ENCODE measurements around the gene SMIM13.

DNA sequence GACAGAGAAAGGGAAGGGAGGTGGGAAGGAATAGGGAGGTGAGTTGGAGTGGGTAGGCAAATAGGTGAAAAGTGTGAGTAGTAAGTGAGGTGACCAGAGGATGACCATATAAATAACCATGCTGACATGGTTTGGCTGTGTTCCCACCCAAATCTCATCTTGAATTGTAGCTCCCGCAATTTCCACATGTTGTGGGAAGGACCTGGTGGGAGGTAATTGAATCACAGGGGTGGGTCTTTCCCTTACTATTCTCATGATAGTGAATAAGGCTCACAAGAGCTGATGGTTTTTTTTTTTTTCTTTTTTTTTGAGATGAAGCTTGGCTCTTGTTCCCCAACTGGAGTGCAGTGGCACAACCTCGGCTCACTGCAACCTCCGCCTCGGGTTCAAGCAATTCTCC, 21.5 kb upstream of the SMIM13 start:
- TF ChIP-seq CTCF (conservative IDR thresholded peaks at IDR 0.05; ENCODE audit: low read depth, low read length) (no peak), FOS (IDR thresholded peaks at IDR 0.05; ENCODE audit: low read depth, low read length) (no peak), RFX5 (IDR thresholded peaks at IDR 0.05; ENCODE audit: low read depth, low read length) (no peak), POLR2A (IDR thresholded peaks at IDR 0.05; ENCODE audit: low read depth, low read length) (no peak), MXI1 (IDR thresholded peaks at IDR 0.05; ENCODE audit: borderline replicate concordance, low read depth, low read length) (no peak), BHLHE40 (IDR thresholded peaks at IDR 0.05; ENCODE audit: low read depth, low read length) (no peak), CEBPB (IDR thresholded peaks at IDR 0.05; ENCODE audit: low read depth, low read length) (no peak), MAFK (IDR thresholded peaks at IDR 0.05; ENCODE audit: low read depth, low read length) (no peak), RAD21 (IDR thresholded peaks at IDR 0.05; ENCODE audit: low read length) (no peak), MAZ (IDR thresholded peaks at IDR 0.05; ENCODE audit: borderline replicate concordance, low read depth, low read length) (no peak), CHD1 (IDR thresholded peaks at IDR 0.05; ENCODE audit: low read depth, low read length) (no peak), SMC3 (IDR thresholded peaks at IDR 0.05; ENCODE audit: low read depth, low read length) (no peak)
- TF ChIP-seq, protein P1, sequence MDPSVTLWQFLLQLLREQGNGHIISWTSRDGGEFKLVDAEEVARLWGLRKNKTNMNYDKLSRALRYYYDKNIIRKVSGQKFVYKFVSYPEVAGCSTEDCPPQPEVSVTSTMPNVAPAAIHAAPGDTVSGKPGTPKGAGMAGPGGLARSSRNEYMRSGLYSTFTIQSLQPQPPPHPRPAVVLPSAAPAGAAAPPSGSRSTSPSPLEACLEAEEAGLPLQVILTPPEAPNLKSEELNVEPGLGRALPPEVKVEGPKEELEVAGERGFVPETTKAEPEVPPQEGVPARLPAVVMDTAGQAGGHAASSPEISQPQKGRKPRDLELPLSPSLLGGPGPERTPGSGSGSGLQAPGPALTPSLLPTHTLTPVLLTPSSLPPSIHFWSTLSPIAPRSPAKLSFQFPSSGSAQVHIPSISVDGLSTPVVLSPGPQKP (IDR thresholded peaks at IDR 0.05; ENCODE audit: borderline replicate concordance, low read depth, low read length), result no peak
- TF ChIP-seq, protein P2, sequence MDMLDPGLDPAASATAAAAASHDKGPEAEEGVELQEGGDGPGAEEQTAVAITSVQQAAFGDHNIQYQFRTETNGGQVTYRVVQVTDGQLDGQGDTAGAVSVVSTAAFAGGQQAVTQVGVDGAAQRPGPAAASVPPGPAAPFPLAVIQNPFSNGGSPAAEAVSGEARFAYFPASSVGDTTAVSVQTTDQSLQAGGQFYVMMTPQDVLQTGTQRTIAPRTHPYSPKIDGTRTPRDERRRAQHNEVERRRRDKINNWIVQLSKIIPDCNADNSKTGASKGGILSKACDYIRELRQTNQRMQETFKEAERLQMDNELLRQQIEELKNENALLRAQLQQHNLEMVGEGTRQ (IDR thresholded peaks at IDR 0.05; ENCODE audit: low read depth, low read length), result no peak
